Adrenal gland (tissue), 12 donors: ENCODE data around the gene PRPH. TPM values are rescaled to one million over a fixed set of nuclear protein-coding genes. Genes with fewer than 3 reads are reported as not detected.

Experiments
- DNase-seq, 7 donors: peaks; one replicate each; pipeline ENCODE4 v3.0.0-alpha.2; 2019 to 2020
- H3K27ac ChIP-seq, 5 donors: fragments of 200-600 bp; sonication (generic) in 4 of 5; 1 replicate in 3 of 5; 2 replicates in 2 of 5; pipeline versions ENCODE4 v1.5.1 to v1.8.0; 2016 to 2020; ENCODE audit warnings: mild to moderate bottlenecking in 1 of 5
- H3K27me3 ChIP-seq: fragments of 200-600 bp; 2 replicates; pipeline ENCODE4 v1.8.0; 2021
- H3K36me3 ChIP-seq, 2 donors: fragments of 200-600 bp; replicated peaks in 1 of 2; 1 replicate in 1 of 2; 2 replicates in 1 of 2; pipeline versions ENCODE4 v1.5.1 to v1.8.0; 2018 to 2022
- H3K4me1 ChIP-seq, 2 donors: fragments of 200-600 bp; replicated peaks in 1 of 2; 1 replicate in 1 of 2; 2 replicates in 1 of 2; pipeline versions ENCODE4 v1.5.1 to v1.8.0; 2018 to 2021
- H3K4me3 ChIP-seq, 4 donors: fragments of 200-600 bp; sonication (generic) in 3 of 4; one replicate each; pipeline ENCODE4 v1.5.1; 2016 to 2018
- H3K9me3 ChIP-seq, 3 donors: fragments of 200-600 bp; sonication (generic) in 1 of 3; replicated peaks in 1 of 3; 1 replicate in 2 of 3; 2 replicates in 1 of 3; pipeline versions ENCODE4 v1.5.1 to v1.8.0; 2016 to 2021
- CTCF ChIP-seq, 6 experiments: fragments of 450-650 bp in 4 of 6; fragments of 200-600 bp in 2 of 6; sonication (generic) in 1 of 6; IDR thresholded peaks; 1 replicate in 5 of 6; 2 replicates in 1 of 6; pipeline versions ENCODE4 v1.5.1 to v1.8.0; 2016 to 2021; ENCODE audit warnings: antibody characterized with exemption in 6 of 6, mild to moderate bottlenecking in 2 of 6, moderate library complexity in 1 of 6
- POLR2A ChIP-seq, 2 donors: fragments of 450-650 bp; IDR thresholded peaks; one replicate each; pipeline ENCODE4 v1.6.1; 2017; ENCODE audit warnings: antibody characterized with exemption in 2 of 2, mild to moderate bottlenecking in 2 of 2, moderate library complexity in 1 of 2
- WGBS, 4 donors: extraction: QIAGEN DNeasy Blood & Tissue Kit in 2 of 4; methylation state at CpG; one replicate each; pipeline versions ENCODE4 v1.1.5 to v1.1.7; 2013 to 2017; 5-methylcytosine and 5-hydroxymethylcytosine counted together
- intact Hi-C, 2 donors: fragments of 100-400 bp; cut with DNase I; formaldehyde crosslinking; loops; one replicate each; pipeline versions ENCODE4 v1.14.1 to v1.15.0; 2022 to 2023
- polyA plus RNA-seq, 3 donors: library from polyadenylated mRNA; stranded (reverse); fragments of 200-250 nt in 2 of 3; fragments of 350-450 nt in 1 of 3; fragmentation: Illumina TruSeq in 1 of 3; extraction: RNeasy Lipid Tissue Mini Kit (QIAGEN cat#74804) in 1 of 3; gene quantifications; one replicate each; pipeline ENCODE4 v1.2.3, GENCODE V29; 2013 to 2014
- total RNA-seq, 9 donors: library from RNA; depleted of rRNA in 4 of 9; stranded (reverse); fragments of >200 nt in 4 of 9; fragments of 120-200 nt in 1 of 9; fragmentation: NEBNext Ultra II Directional in 1 of 9; extraction: Animal tissue kit (Norgen Biotek cat#: 25700) in 1 of 9; gene quantifications; one replicate each; pipeline versions ENCODE4 v1.1.0 to v1.2.4, GENCODE V29; 2013 to 2023
- donor health status: healthy with polysubstance abuse.
- donor health status: Bipolar disorder and iron deficiency.
- donor health status: DM: yes; HTN: yes; CAD: no.
- donor health status: DM: no; HTN: no; CAD: no.
- donor health status: DM: no; HTN: no; CAD: no.
- donor health status: DM: yes; HTN: yes; CAD: no.

The PRPH gene
- total and polyA plus RNA-seq, 12 donors, result 0.16 to 27.8 (median 5.9) TPM; not detected in 3

DNA sequence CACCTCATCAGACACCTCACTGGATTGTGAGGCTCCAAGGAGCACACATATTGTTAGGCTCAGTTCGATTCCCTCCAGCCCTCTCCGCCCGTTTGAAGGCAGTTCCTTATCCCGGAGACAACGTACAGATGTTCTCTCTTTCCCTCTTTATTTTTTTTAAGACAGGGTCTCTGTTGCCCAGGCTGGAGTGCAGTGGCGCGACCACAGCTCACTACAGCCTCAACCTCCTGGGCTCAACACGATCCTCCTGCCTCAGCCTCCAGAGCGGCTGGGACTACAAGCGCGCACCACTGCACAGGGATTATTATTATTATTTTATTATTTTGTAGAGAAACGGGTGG lies 27.4 kb downstream of the PRPH start:
- TF ChIP-seq POLR2A (IDR thresholded peaks at IDR 0.05), result no peak
- no peak for TF ChIP-seq CTCF (IDR thresholded peaks at IDR 0.05)
- H3K27ac ChIP-seq, result peak overlapping the region in 1 of 5 donors; percentile 52

DNA sequence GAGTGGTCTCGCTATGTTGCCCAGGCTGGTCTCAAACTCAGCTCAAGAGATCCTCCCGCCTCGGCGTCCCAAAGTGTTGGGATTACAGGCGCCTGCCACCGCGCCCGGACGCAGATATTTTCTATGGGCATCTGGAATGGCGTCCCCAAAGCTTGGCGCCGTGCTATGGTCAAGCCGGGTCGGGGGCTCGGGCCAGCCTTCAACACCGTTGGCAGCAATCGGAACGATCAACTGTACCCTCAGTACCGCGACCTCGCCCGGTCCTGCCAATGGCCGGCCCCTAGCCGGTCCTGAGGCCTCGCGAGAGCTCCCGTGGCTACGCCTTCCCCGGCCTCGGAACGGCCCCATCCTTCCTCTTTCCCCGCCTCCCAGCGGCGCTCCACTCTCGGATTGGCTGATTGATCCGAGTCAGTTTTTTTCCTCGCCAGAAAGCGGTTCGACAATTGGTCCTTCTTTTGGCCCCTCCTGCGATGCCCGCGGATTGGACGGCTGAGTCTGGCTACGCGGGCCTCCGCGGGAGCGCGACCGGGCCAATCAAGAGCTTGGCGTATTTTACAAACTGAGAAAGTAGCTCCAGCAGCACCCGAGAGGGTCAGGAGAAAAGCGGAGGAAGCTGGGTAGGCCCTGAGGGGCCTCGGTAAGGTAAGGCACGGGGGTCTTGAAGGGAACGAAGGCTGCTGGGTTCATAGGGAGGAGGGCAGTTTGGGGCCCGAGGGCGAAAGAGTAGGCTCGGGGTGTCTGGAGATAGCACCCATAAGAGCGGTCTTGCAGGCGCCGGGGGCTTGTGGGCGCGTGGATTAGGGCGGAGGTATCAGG lies 28.0 kb downstream of the PRPH start, which contains the start of gene TROAP:
TROAP (plus strand) TSS at position 548 of the 816 bp plus-strand sequence. CDS start 354 bp downstream, outside the sequence.
- Histone ChIP-seq H3K4me1 (peaks cover 0 to 12% of the 10 kb centered on the region in 2 donors), H3K9me3 (no peaks in the 10 kb centered on the region), H3K4me3 (peak within 1 kb of the TSS in 2 of 4 donors; percentile 57), H3K27me3 (no peaks in the 10 kb centered on the region), H3K36me3 (no peaks in the 10 kb centered on the region), H3K27ac (peak within 1 kb of the TSS in 2 of 5 donors; percentile 39 to 52)
- 0 to 1% (median 1%) methylated on average over 34 to 65 of the region's 65 CpGs for WGBS, 4 donors
- peak; percentile 97 to 99 (median 99) for DNase-seq
- intact Hi-C loops, result no loop called here
- TF ChIP-seq POLR2A (IDR thresholded peaks at IDR 0.05) (peak in 1 of 2 donors; percentile 34), CTCF (IDR thresholded peaks at IDR 0.05) (no peak)

More for the DNA sequence above, 27.4 kb downstream of the PRPH start:
- intact Hi-C loops, result no loop called here
- Histone ChIP-seq H3K36me3 (no peaks in the 10 kb centered on the region), H3K4me3 (peak overlapping the region in 2 of 4 donors; percentile 57), H3K9me3 (no peaks in the 10 kb centered on the region), H3K27me3 (no peaks in the 10 kb centered on the region), H3K4me1 (peaks cover 0 to 12% of the 10 kb centered on the region in 2 donors)
- WGBS, 4 donors, result 42 to 53% (median 44%) methylated on average over 11 to 12 of the region's 12 CpGs
- no peak for DNase-seq

DNA sequence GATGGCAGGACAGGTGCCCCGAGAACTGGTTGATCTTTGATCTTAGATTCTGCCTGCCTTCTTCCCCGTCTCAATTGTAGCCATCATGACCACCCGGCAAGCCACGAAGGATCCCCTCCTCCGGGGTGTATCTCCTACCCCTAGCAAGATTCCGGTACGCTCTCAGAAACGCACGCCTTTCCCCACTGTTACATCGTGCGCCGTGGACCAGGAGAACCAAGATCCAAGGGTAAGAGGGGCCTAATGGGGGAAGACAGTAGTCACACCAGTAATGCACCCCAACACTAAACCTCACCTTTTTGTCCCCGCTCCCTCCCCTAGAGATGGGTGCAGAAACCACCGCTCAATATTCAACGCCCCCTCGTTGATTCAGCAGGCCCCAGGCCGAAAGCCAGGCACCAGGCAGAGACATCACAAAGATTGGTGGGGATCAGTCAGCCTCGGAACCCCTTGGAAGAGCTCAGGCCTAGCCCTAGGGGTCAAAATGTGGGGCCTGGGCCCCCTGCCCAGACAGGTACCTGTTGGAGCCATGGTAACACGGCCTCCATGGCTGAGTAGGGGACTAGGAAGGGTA lies 28.7 kb downstream of the PRPH start:
- Histone ChIP-seq H3K4me3 (peak overlapping the region in 2 of 4 donors; percentile 9 to 57), H3K27ac (no peak overlapping the region), H3K9me3 (no peaks in the 10 kb centered on the region), H3K27me3 (no peaks in the 10 kb centered on the region), H3K4me1 (peaks cover 0 to 12% of the 10 kb centered on the region in 2 donors), H3K36me3 (no peaks in the 10 kb centered on the region)
- WGBS, 4 donors, result 11 to 13% (median 12%) methylated on average over 18 to 19 of the region's 19 CpGs
- TF ChIP-seq POLR2A (IDR thresholded peaks at IDR 0.05) (no peak), CTCF (IDR thresholded peaks at IDR 0.05) (no peak)
- intact Hi-C loops, result no loop called here
- no peak for DNase-seq

GRCh38 chr12:49325606-49326005 lies 30.7 kb downstream of the PRPH start:
- intact Hi-C loops, result no loop called here
- WGBS, 4 donors, result 80 to 92% (median 89%) methylated on average over 1 to 6 of the region's 6 CpGs
- H3K36me3 ChIP-seq, result no peaks in the 10 kb centered on the region
- no peak for DNase-seq
- peaks cover 0 to 12% of the 10 kb centered on the region in 2 donors for H3K4me1 ChIP-seq
- H3K27ac ChIP-seq, result no peak overlapping the region
- no peaks in the 10 kb centered on the region for H3K9me3 ChIP-seq
- H3K27me3 ChIP-seq, result no peaks in the 10 kb centered on the region
- H3K4me3 ChIP-seq, result no peak overlapping the region
- TF ChIP-seq CTCF (IDR thresholded peaks at IDR 0.05), result no peak
- no peak for TF ChIP-seq POLR2A (IDR thresholded peaks at IDR 0.05)
